Tibial artery (tissue), 4 donors: ENCODE data around the gene KLHL6.

ENCODE experiments used
- DNase-seq, 2 donors: peaks; one replicate each; pipeline ENCODE4 v3.0.0-alpha.2; 2019
- H3K27ac ChIP-seq, 2 donors: fragments of 200-600 bp; sonication (generic) in 1 of 2; 1 replicate in 1 of 2; 2 replicates in 1 of 2; pipeline ENCODE4 v1.5.1; 2018 to 2019; ENCODE audit warnings: mild to moderate bottlenecking in 1 of 2
- H3K27me3 ChIP-seq, 2 donors: fragments of 200-600 bp; sonication (generic) in 1 of 2; one replicate each; pipeline versions ENCODE4 v1.5.1 to v1.6.0; 2016 to 2019
- H3K36me3 ChIP-seq, 3 donors: fragments of 200-600 bp; sonication (generic) in 2 of 3; one replicate each; pipeline ENCODE4 v1.5.1; 2016 to 2019; ENCODE audit warnings: mild to moderate bottlenecking in 2 of 3
- H3K4me1 ChIP-seq, 4 donors: fragments of 200-600 bp; sonication (generic) in 2 of 4; 1 replicate in 3 of 4; 2 replicates in 1 of 4; pipeline ENCODE4 v1.5.1; 2016 to 2019
- H3K4me3 ChIP-seq, 2 donors: fragments of 200-600 bp; sonication (generic) in 1 of 2; 1 replicate in 1 of 2; 2 replicates in 1 of 2; pipeline ENCODE4 v1.5.1; 2018 to 2019; ENCODE audit warnings: mild to moderate bottlenecking in 2 of 2
- H3K9me3 ChIP-seq, 3 donors: fragments of 200-600 bp; sonication (generic) in 1 of 3; one replicate each; pipeline ENCODE4 v1.5.1; 2016 to 2019
- CTCF ChIP-seq, 2 experiments: fragments of 200-600 bp in 1 of 2; fragments of 450-650 bp in 1 of 2; IDR thresholded peaks; one replicate each; pipeline ENCODE4 v1.5.1; 2017 to 2019; ENCODE audit warnings: antibody characterized with exemption in 2 of 2, mild to moderate bottlenecking in 1 of 2, moderate library complexity in 1 of 2
- intact Hi-C: fragments of 100-400 bp; cut with DNase I; formaldehyde crosslinking; loops from one replicate; pipeline ENCODE4 v1.15.0; 2023; ENCODE audit warnings: low total_unique reads

KLHL6 gene

DNA sequence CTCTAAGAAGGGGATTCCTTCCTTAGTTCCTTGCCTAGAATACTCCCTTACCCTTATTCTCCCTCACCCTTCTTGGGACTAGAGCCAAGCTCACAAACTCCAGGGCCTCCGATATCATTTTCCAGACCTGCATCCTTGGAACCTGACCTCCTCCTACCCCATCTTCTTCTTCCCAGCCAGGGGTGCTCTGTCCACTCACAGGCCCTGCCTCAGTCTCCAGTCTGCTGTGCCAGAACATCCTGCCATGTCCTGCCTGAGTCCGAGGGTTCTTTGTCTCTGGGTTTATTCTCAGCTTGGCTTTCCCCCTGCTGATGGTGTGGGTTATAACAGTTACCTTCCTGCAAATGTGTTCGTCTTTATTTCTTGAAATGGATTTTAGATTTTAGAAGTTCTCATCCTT lies 67.2 kb downstream of the KLHL6 start:
- intact Hi-C loops = no loop called here
- Histone ChIP-seq H3K4me3 (no peak overlapping the region), H3K27ac (no peak overlapping the region), H3K36me3 (no peaks in the 10 kb centered on the region), H3K27me3 (no peaks in the 10 kb centered on the region), H3K9me3 (no peaks in the 10 kb centered on the region), H3K4me1 (no peaks in the 10 kb centered on the region)
- TF ChIP-seq CTCF (IDR thresholded peaks at IDR 0.05) = no peak
- no peak for DNase-seq

GRCh38 chr3:183487896-183488295 lies 67.6 kb downstream of the KLHL6 start:
- H3K9me3 ChIP-seq = no peaks in the 10 kb centered on the region
- H3K4me3 ChIP-seq = no peak overlapping the region
- no peaks in the 10 kb centered on the region for H3K4me1 ChIP-seq
- no peaks in the 10 kb centered on the region for H3K36me3 ChIP-seq
- H3K27me3 ChIP-seq = no peaks in the 10 kb centered on the region
- DNase-seq = no peak
- H3K27ac ChIP-seq = no peak overlapping the region
- no peak for TF ChIP-seq CTCF (IDR thresholded peaks at IDR 0.05)
- intact Hi-C loops = no loop called here

GRCh38 chr3:183487016-183487415 lies 68.5 kb downstream of the KLHL6 start:
- H3K27ac ChIP-seq = no peak overlapping the region
- no peaks in the 10 kb centered on the region for H3K9me3 ChIP-seq
- H3K36me3 ChIP-seq = no peaks in the 10 kb centered on the region
- intact Hi-C loops = no loop called here
- DNase-seq = no peak
- no peaks in the 10 kb centered on the region for H3K4me1 ChIP-seq
- no peak overlapping the region for H3K4me3 ChIP-seq
- no peak for TF ChIP-seq CTCF (IDR thresholded peaks at IDR 0.05)
- no peaks in the 10 kb centered on the region for H3K27me3 ChIP-seq

DNA sequence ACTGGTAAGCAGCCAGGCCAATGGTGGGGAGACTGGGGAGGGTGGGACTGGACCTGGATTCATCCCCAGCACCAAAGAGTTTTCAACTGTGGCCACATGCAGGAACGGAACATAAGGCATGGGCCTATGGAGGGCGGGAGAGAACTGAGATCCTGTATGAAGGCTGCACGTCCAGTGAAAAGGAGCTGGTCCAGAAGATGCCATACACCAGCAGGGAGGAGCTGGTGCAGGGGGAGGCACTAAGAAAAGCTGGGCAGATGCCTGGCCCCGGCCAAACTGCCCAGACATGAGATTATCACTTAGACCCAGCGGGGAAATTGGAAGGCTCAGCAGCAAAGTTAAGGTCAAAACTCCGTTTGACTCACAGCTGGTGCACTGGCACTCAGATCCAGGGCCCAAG lies 69.0 kb downstream of the KLHL6 start:
- intact Hi-C loops = no loop called here
- no peak for DNase-seq
- Histone ChIP-seq H3K27me3 (no peaks in the 10 kb centered on the region), H3K27ac (no peak overlapping the region), H3K36me3 (no peaks in the 10 kb centered on the region), H3K4me1 (no peaks in the 10 kb centered on the region), H3K4me3 (no peak overlapping the region), H3K9me3 (no peaks in the 10 kb centered on the region)
- no peak for TF ChIP-seq CTCF (IDR thresholded peaks at IDR 0.05)

- intact Hi-C loops = no loop called here
- no peak for DNase-seq
- no peak overlapping the region for H3K4me3 ChIP-seq
- H3K27me3 ChIP-seq = no peaks in the 10 kb centered on the region
- no peak overlapping the region for H3K27ac ChIP-seq
- H3K4me1 ChIP-seq = no peaks in the 10 kb centered on the region
- H3K36me3 ChIP-seq = no peaks in the 10 kb centered on the region
- H3K9me3 ChIP-seq = no peaks in the 10 kb centered on the region
- TF ChIP-seq CTCF (IDR thresholded peaks at IDR 0.05) = no peak
Observed at GRCh38 chr3:183485585-183485984, 69.9 kb downstream of the KLHL6 start.

DNA sequence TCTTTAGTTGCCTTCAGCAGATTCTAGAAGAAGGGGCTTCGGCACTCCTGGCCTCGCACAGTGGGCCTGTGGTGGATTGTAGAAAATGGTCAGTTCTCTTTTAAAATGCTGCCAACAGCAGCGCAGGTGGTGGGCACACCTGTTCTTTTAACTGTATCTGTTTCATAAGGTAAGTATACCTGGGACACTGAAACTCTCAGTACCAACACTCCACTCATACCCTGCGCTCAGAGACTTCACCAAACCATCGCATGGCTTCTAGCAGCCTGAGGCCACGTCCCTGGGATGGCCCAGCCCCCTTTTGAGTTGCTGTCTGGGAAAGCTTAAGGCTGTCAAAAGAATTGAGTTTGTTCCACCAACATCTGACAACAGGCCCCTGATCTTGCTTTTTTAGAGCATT lies 70.4 kb downstream of the KLHL6 start:
- H3K4me1 ChIP-seq = no peaks in the 10 kb centered on the region
- no peaks in the 10 kb centered on the region for H3K27me3 ChIP-seq
- no peak overlapping the region for H3K4me3 ChIP-seq
- no peak overlapping the region for H3K27ac ChIP-seq
- TF ChIP-seq CTCF (IDR thresholded peaks at IDR 0.05) = no peak
- no peaks in the 10 kb centered on the region for H3K9me3 ChIP-seq
- no peak for DNase-seq
- intact Hi-C loops = no loop called here
- no peaks in the 10 kb centered on the region for H3K36me3 ChIP-seq
